Measurements from ENCODE around the gene TEX22. TPM values are rescaled to one million over a fixed set of nuclear protein-coding genes. Genes with fewer than 3 reads are reported as not detected.

Gene TEX22
- total RNA-seq, 4 donors from 2014 or later, result under 0.01 to 0.19 (median 0.17) TPM; not detected in 1

DNA sequence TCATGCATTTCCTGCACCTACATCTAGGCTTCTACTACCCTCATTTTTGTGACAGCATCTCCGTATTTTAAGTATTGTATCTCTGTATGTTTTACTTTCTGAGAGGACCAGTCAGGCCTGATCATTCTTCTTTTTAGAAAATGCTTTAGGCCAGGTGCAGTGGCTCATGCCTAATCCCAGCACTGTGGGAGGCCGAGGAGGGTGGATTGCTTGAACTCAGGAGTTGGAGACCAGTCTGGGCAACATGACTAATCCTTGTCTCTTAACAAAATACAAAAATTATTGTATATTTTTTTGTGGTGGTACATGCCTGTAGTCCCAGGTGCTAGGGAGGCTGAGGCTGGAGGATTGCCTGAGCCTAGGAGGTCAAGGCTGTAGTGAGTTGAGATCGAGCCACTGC is 46.9 kb upstream of the TEX22 start:
- Histone ChIP-seq H3K4me3 (no peak overlapping the region), H3K4me1 (peaks cover 5 to 30% (median 18%) of the 10 kb centered on the region in 4 donors), H3K27me3 (no peaks in the 10 kb centered on the region), H3K36me3 (peaks cover 17 to 57% (median 49%) of the 10 kb centered on the region in 4 donors), H3K27ac (replicated peaks in 1 of 4) (no peak overlapping the region), H3K9me3 (no peaks in the 10 kb centered on the region)
- intact Hi-C loops (cut with DNase I), result loop anchor here (2.0 to 10.0 kb wide), 3 partner anchors 107 to 259 kb away; partner anchors contain the start of gene BTBD6
- WGBS, result 95% methylated on average over 3 of the region's 3 CpGs
- TF ChIP-seq POLR2AphosphoS5 (IDR thresholded peaks at IDR 0.05) (no peak), EP300 (IDR thresholded peaks at IDR 0.05) (no peak), POLR2A (IDR thresholded peaks at IDR 0.05; ENCODE audit: low read depth) (no peak)
- TF ChIP-seq, protein P1, sequence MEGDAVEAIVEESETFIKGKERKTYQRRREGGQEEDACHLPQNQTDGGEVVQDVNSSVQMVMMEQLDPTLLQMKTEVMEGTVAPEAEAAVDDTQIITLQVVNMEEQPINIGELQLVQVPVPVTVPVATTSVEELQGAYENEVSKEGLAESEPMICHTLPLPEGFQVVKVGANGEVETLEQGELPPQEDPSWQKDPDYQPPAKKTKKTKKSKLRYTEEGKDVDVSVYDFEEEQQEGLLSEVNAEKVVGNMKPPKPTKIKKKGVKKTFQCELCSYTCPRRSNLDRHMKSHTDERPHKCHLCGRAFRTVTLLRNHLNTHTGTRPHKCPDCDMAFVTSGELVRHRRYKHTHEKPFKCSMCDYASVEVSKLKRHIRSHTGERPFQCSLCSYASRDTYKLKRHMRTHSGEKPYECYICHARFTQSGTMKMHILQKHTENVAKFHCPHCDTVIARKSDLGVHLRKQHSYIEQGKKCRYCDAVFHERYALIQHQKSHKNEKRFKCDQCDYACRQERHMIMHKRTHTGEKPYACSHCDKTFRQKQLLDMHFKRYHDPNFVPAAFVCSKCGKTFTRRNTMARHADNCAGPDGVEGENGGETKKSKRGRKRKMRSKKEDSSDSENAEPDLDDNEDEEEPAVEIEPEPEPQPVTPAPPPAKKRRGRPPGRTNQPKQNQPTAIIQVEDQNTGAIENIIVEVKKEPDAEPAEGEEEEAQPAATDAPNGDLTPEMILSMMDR (IDR thresholded peaks at IDR 0.05), result no peak
- DNase-seq (ENCODE audit: extremely low spot score), result no peak

DNA sequence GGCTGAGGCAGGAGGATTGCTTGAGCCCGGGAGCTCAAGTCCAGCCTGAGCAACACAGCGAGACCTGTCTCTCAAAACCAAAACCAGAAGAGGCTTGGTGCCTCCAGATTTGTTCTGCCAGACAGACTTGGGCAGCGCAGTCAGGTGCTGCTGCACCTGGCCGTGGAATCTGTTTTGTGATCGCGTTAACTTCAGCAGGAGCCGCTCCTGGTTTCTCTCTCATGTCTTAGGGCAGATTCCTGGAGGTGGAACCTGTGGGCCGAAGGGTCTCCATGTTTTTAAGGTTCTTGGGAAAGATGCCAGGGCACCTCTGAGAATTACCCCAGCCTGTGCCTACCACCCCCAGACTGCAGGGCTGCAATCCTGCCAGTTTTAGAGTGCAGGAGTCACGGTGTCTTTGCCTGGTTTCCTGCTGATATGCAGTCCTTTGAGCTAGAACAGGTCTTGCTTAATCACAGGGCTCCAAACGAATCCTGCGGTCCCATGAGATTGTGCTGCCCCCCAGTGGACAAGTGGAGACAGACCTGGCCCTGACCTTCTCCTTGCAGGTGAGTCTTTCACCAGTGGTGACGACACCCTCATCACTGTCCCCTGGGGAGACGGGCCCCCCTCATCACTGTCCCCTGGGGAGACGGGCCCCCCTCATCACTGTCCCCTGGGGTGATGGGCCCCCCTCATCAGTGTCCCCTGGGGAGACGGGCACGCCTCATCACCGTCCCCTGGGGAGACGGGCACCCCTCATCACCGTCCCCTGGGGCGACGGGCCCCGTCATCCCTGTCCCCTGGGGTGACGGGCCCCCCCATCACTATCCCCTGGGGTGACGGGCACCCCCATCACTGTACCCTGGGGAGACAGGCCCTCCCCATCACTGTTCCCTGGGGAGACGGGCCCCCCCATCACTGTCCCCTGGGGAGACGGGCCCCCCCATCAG is 46.2 kb upstream of the TEX22 start:
- 65% methylated on average over 14 of the region's 26 CpGs for WGBS
- H3K27ac ChIP-seq (replicated peaks in 1 of 4), result no peak overlapping the region

DNA sequence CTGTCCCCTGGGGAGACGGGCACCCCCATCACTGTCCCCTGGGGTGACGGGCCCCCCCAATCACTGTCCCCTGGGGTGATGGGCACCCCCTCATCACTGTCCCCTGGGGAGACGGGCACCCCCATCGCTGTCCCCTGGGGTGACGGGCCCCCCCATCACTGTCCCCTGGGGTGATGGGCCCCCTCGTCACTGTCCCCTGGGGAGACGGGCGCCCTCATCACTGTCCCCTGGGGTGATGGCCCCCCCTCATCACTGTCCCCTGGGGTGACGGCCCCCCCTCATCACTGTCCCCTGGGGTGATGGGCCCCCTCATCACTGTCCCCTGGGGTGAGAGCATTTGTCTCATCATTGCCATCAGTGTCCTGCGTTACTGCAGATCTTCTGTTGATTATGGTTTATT is 45.2 kb upstream of the TEX22 start:
- H3K36me3 ChIP-seq, result peaks cover 17 to 73% (median 59%) of the 10 kb centered on the region in 4 donors
- WGBS, result 85% methylated on average over 1 of the region's 10 CpGs
- H3K4me3 ChIP-seq, result no peak overlapping the region
- intact Hi-C loops (cut with DNase I), result loop anchor here (10.0 kb wide), 1 partner anchor 108 kb away; the partner anchor contains the start of gene BTBD6
- TF ChIP-seq POLR2AphosphoS5 (IDR thresholded peaks at IDR 0.05) (no peak), EP300 (IDR thresholded peaks at IDR 0.05) (no peak), POLR2A (IDR thresholded peaks at IDR 0.05; ENCODE audit: low read depth) (no peak)
- TF ChIP-seq, protein P1 (IDR thresholded peaks at IDR 0.05), result no peak
- no peak for DNase-seq (ENCODE audit: extremely low spot score)
- no peaks in the 10 kb centered on the region for H3K9me3 ChIP-seq
- no peaks in the 10 kb centered on the region for H3K27me3 ChIP-seq
- H3K27ac ChIP-seq (replicated peaks in 1 of 4), result no peak overlapping the region
- peaks cover 5 to 16% (median 11%) of the 10 kb centered on the region in 4 donors for H3K4me1 ChIP-seq

More for the DNA sequence above, 46.2 kb upstream of the TEX22 start:
- TF ChIP-seq POLR2A (IDR thresholded peaks at IDR 0.05; ENCODE audit: low read depth), result no peak
- TF ChIP-seq, protein P1 (IDR thresholded peaks at IDR 0.05), result peak; percentile 70 to 89 (median 78)
- TF ChIP-seq POLR2AphosphoS5 (IDR thresholded peaks at IDR 0.05), result peak; percentile 36 to 44
- Histone ChIP-seq H3K36me3 (peaks cover 17 to 64% (median 56%) of the 10 kb centered on the region in 4 donors), H3K27me3 (no peaks in the 10 kb centered on the region), H3K4me3 (no peak overlapping the region), H3K4me1 (peaks cover 5 to 26% (median 16%) of the 10 kb centered on the region in 4 donors), H3K9me3 (no peaks in the 10 kb centered on the region)
- peak; percentile 95 for DNase-seq (ENCODE audit: extremely low spot score)
- intact Hi-C loops (cut with DNase I), result loop anchor here (2.0 to 10.0 kb wide), 3 partner anchors 107 to 259 kb away; partner anchors contain the start of gene BTBD6

DNA sequence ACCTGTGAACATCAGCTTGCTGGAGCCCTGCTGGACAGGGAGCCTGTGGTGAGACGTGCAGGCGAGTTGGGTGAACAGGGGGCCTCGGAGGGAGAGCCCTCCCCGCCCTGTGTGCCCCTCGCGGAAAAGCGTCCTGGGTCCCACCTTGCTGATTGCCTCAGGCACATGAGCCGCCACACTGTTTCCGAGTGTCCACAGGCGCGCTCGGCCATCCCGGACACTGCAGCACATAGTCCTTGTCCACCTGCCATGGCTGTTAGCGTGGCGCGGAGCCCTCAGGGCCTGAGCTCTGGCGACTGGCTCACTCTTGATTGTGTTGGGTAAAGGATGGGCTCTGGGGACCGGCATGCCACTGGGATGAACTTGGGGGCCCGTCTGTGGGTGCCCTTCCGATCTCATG is 43.8 kb upstream of the TEX22 start:
- H3K27me3 ChIP-seq, result no peaks in the 10 kb centered on the region
- 99% methylated on average over 11 of the region's 20 CpGs for WGBS
- peaks cover 5 to 8% (median 7%) of the 10 kb centered on the region in 4 donors for H3K4me1 ChIP-seq
- TF ChIP-seq POLR2A (IDR thresholded peaks at IDR 0.05; ENCODE audit: low read depth) (no peak), EP300 (IDR thresholded peaks at IDR 0.05) (no peak), POLR2AphosphoS5 (IDR thresholded peaks at IDR 0.05) (no peak)
- DNase-seq (ENCODE audit: extremely low spot score), result no peak
- H3K9me3 ChIP-seq, result no peaks in the 10 kb centered on the region
- peaks cover 17 to 71% (median 55%) of the 10 kb centered on the region in 4 donors for H3K36me3 ChIP-seq
- H3K4me3 ChIP-seq, result no peak overlapping the region
- intact Hi-C loops (cut with DNase I), result loop anchor here (10.0 kb wide), 1 partner anchor 110 kb away; the partner anchor contains the start of gene BTBD6
- H3K27ac ChIP-seq (replicated peaks in 1 of 4), result no peak overlapping the region

DNA sequence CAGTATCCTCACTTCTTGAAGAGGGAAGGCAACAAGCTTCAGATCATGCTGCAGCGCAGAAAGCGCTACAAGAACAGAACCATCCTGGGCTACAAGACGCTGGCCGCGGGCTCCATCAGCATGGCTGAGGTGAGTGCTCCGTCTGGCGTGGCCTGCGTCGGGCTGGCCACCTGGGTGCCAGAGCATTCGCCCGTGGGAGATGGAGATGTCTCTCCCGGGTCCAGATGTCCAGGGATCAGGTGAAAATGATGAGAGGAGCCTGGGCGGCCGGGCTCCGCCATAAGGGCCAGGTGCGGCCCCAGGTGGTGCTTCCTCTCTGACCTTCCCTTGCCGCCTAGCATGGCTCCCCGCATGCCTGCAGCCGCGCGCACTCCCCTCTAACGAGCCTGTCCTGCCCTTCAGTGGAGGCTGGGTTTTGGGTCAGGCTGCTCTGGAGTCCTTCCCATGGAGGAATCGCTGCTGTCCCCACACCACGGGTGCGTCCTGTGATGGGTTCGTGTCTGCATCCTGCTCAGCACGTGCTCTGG is 43.2 kb upstream of the TEX22 start:
- TF ChIP-seq EP300 (IDR thresholded peaks at IDR 0.05) (no peak), POLR2A (IDR thresholded peaks at IDR 0.05; ENCODE audit: low read depth) (no peak), POLR2AphosphoS5 (IDR thresholded peaks at IDR 0.05) (no peak)
- TF ChIP-seq, protein P1 (IDR thresholded peaks at IDR 0.05), result no peak
- intact Hi-C loops (cut with DNase I), result loop anchor here (10.0 kb wide), 1 partner anchor 110 kb away; the partner anchor contains the start of gene BTBD6
- no peak overlapping the region for H3K27ac ChIP-seq (replicated peaks in 1 of 4)
- no peaks in the 10 kb centered on the region for H3K27me3 ChIP-seq
- no peak for DNase-seq (ENCODE audit: extremely low spot score)
- WGBS, result 90% methylated on average over 25 of the region's 27 CpGs
- H3K36me3 ChIP-seq, result peaks cover 17 to 71% (median 50%) of the 10 kb centered on the region in 4 donors
- peaks cover 5 to 8% (median 7%) of the 10 kb centered on the region in 4 donors for H3K4me1 ChIP-seq
- H3K9me3 ChIP-seq, result no peaks in the 10 kb centered on the region
- no peak overlapping the region for H3K4me3 ChIP-seq

Data from esophagus muscularis mucosa (tissue), 4 donors.